ENCODE measurements around the gene JAK1.

JAK1 gene

DNA sequence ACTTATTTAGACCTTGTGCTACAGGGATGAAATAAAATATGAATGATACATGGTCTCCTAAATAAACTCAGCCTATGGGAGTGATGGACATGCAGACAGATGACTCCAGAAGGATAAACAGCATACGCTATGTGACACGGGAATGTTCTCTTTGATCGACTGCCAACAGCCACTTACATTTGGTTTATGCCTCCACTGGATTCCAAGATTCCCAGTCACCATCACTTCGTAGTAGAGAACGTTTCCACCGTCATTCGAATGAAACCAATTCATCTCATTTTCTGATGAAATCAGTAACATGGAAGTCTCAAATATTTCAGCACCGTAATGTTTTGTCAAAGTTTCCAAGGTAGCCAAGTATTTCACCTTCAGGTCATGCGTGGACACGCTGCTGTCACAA lies 99.7 kb downstream of the JAK1 start:
- DNase-seq (ENCODE audit: low read depth), result no peak

DNA sequence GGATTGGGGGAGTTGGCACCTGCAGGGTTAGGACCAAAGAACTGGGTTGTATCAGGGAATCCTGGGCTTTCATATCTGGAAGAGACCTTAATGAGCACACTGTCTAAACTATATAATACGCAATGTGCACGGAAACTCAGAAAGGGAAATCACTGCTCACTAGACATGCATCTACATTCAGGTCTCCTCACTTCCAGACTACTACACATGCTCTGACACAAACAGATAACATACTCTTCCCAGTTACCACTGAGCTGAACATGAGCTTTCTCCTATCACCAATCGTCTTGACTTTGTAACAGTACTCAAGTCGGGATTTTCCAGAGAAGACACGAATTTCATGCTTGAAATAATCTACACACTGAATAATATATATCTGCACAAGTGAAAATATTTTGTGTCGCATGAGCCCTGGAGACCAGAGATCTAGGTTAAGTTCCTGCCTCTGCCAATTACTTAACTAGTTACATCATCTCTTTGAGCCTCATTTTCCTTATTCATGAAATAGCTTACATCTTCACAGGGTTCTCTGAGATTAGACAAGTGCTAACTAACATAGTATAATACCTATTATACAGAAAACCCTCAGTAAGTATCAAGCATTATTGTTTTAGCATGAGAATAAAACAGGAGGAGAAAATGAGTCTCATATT lies 101.1 kb downstream of the JAK1 start:
- DNase-seq (ENCODE audit: low read depth), result no peak

DNA sequence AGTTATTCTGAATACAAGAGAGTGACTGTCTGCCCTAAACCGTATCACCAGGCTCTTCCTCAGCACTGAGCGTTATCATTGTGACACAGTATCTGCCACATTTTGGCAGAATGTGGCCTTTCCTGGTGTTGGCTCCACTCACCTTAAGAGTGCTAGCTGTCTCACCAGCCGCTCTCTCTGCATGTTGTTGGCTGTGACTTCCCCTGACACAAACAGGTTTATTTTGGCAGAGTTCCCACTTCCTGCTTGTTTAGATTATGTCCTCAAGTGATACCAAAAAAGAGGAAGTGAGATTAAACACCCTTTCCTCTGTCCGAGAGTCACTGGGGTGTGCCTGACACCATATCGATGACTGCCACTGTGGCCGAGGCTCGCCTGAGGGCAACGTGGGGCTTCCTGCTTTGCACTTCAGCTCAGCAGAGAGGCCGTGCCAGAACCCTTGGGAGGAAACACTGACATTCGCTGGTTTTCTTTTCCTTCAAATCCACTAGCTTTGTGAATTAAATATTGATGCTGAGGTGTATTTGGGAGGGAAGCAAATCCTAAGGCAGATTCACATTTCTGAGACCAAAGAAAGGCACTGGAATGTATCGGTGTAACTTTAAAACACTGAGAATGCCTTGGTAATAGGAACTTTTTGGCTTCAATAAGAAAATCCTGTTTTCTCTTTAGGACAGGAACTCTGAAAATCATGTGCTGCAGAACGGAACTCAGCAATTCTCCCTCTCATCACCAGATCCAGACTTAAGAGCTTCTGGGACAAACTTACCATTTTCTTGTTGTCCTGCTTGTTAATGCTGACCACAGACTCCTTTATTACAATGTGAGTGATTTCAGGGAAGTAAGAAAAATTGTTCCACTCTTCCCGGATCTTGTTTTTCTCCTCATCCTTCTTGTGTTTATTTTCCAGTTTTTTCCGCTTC lies 102.1 kb downstream of the JAK1 start:
- DNase-seq (ENCODE audit: low read depth), result peak; percentile 18

GRCh38 chr1:64861611-64862010 lies 104.7 kb downstream of the JAK1 start:
- DNase-seq (ENCODE audit: low read depth), result no peak

DNA sequence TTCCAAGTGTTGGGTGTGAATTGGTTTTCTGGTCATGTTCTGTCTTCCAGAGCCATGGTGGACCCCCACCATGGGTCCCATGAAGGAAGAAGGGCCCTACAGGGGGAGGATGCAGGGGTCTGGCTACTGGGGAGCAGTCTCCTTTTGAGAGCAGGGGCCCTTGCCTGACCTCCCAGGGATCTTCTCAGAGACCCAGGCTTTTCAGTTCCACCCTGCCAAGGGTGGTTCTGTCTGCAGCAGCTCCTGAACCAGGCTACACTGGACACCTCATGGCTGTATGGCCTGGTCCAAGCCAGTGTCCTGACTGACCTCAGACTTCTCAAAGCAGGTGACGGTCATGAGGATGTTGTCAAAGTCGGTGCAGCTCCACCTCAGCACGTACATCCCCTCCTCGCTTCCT lies 109.0 kb downstream of the JAK1 start:
- no peak for DNase-seq (ENCODE audit: low read depth)

DNA sequence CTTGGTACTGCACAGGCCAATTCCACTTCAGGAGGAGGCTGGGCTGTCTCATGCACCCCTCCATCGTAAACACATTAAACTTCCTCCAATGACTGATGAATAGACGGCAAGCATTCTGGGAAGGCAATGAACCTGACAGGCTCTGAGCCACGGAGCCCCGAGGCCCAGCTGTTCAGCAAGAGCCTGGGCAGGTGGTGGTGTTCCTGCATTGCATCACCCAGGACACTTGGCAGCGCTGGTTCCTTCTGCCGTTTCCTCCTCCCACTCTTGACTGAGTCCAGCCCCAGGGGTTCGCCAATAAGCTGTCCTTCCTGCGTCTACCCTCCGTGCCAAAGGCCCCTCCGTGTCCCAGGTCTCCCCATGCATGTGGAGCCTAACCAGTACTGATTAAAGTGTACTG lies 109.8 kb downstream of the JAK1 start:
- DNase-seq (ENCODE audit: low read depth), result no peak

GRCh38 chr1:64855557-64855956 lies 110.8 kb downstream of the JAK1 start:
- no peak for DNase-seq (ENCODE audit: low read depth)

GRCh38 chr1:64854674-64855073 lies 111.7 kb downstream of the JAK1 start:
- no peak for DNase-seq (ENCODE audit: low read depth)

- DNase-seq (ENCODE audit: low read depth), result no peak
Observed at GRCh38 chr1:64851664-64852063, 114.7 kb downstream of the JAK1 start.

DNA sequence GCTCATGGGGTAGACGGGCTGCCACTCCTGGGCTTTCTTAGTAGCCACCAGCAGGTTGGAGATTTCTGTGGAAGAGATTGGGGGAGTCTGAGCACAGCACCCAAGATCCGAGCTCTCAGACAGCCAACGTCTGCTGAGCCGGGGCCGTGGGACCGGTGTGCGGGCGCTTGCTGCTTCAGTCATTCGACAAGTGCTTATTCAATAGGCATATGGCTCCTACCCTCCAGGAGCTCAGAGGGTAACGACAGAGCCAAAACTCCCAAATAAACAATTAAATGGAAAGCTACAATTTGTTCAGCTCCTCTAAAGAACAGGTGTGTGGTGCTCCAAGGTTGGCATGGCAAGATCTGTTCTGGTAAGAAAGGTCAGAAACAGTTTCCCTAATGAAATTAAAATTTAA lies 115.5 kb downstream of the JAK1 start:
- no peak for DNase-seq (ENCODE audit: low read depth)

- DNase-seq (ENCODE audit: low read depth), result no peak
Observed at GRCh38 chr1:64849942-64850341, 116.4 kb downstream of the JAK1 start.

GRCh38 chr1:64848803-64849202 lies 117.5 kb downstream of the JAK1 start:
- no peak for DNase-seq (ENCODE audit: low read depth)

- DNase-seq (ENCODE audit: low read depth), result no peak
Observed at GRCh38 chr1:64848136-64848535, 118.2 kb downstream of the JAK1 start.

DNA sequence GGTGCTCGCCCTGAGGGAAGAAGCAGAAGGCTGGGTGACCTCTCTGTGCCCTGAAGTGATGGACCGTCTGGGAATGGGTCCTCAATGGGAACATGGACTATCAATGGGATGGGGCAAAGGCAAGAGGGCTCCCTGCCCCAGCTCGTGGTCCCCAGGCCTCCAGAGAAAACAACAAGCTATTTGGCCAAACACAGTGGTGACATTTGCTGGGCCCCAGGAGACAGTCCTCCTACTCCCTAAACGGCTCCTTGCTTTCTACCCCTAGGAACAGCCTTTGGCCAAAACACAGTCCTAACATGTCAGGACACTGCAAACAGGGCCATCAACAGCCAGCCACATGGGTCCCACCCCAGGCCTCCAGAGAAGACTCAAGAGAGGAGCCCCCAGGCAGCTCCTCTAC lies 118.7 kb downstream of the JAK1 start:
- no peak for DNase-seq (ENCODE audit: low read depth)

GRCh38 chr1:64846573-64847430 lies 119.5 kb downstream of the JAK1 start:
- DNase-seq (ENCODE audit: low read depth), result no peak

GRCh38 chr1:64845831-64846425 lies 120.4 kb downstream of the JAK1 start:
- DNase-seq (ENCODE audit: low read depth), result no peak

DNA sequence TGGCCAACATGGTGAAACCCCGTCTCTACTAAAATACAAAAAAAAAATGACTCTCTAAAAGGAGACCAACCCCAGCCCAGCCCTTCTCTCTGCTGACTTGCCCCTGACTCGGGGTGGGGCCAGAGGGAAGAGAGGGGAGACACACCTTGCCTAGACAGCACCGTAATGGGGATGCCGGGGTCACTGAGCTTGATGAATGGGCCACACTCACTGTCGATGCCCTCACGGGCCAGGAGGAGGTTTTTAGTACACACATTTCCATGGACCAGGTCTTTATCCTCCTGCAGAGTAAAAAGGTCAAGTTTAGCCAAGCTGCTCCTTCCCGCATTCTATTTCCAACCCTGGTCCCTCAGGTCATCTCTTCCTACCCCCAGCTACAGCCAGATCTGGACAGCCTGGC lies 121.7 kb downstream of the JAK1 start:
- no peak for DNase-seq (ENCODE audit: low read depth)

DNA sequence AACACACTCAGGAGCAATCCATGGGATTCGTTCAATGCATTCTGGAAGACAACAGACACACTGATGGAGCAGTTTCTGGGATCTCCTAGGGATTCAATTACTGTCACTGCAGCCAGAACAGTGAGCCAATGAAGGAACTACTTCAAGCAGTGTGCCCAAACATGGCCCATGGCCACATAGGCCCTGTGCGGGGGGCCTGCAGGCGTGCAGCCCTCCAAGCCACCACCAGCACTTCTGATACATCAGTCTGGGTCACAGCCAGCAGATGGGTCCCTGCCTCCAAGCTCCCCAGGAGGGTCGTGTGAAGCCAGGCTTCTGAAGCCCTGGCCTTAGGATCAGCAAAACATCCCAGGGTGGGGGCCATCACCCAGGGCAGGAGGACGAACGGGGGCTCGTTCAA lies 122.2 kb downstream of the JAK1 start:
- DNase-seq (ENCODE audit: low read depth), result no peak

DNA sequence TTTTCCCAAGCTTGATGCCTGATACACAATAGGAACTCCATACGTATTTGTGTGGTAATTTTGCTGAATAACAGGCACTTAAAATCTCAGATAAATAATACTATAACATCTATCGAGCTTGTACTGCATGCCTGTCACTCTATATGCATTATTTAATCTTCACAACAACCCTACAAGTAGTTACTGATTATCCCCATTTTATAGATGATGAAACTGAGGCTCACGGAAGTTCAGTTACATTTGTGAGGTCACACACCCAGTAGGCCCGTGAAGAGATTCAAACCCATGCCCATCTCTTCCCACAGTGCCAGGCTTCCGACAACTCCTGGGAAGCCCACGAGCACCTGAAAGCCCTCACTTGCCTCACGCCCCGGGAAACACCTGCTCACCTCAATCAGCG lies 122.7 kb downstream of the JAK1 start:
- DNase-seq (ENCODE audit: low read depth), result no peak

DNA sequence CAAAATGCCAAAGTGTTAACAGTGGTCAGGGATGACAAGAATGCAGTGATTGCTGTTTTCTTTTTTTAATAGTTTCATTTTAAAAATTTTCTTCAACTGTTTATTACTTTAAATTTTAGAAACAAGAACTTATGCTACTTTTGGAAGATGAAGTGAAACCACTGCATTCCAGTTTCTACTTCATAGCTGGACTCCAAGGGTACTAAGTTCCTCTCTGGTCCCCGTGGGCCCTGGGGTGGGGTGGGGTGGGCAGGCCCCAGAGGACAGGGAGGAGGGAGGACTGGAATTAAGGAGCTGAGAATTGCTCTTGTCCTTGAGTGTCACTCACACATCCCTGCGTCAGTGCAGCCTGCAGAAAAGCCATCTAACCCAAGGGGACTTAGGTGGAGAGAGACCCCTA lies 124.1 kb downstream of the JAK1 start:
- no peak for DNase-seq (ENCODE audit: low read depth)

- DNase-seq (ENCODE audit: low read depth), result no peak
Observed at GRCh38 chr1:64841330-64842065, 124.9 kb downstream of the JAK1 start.

Data from activated T-cell treated with anti-CD3 and anti-CD28 coated beads for 48 hours (primary cell).